HG02623 (cell line): ENCODE data around the gene COLGALT1.

Experiments used
- ATAC-seq: cut with Tn5 transposase; IDR thresholded peaks from one replicate; pipeline ENCODE4 v1.9.1; 2021; ENCODE audit warnings: moderate library complexity; ENCODE audit not compliant: unreplicated experiment

Gene COLGALT1

DNA sequence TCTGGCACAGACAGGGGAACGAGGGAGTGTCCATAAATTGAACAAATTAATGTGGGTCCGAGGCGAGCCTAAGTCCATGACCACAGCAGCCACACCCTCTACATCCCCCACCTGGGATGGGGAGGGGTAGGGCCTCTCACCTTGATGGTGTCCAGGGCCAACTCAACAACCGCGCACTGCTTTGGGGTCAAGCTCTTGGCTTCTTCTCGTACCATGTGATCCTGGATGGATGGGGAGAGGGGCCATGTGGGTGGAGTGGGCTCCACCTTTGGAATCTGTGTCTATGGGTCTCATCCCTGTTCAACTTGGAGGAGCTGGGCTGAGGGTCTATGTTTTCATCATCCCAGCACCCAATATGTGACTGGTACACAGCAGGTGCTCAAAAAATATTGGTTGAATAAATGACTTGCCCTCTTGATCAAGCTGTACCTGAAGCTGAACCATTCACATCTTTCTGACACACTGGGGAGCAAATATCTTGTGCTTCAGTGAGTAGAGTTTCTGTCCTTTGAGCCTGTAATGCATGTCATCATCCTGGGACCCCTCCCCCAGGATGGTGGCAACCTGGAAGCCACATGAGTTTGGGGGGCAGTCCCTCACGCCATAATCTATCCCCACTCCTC, 62.9 kb downstream of the COLGALT1 start:
- no peak for ATAC-seq

GRCh38 chr19:17618936-17619335, 63.5 kb downstream of the COLGALT1 start:
- no peak for ATAC-seq

GRCh38 chr19:17620696-17621095, 65.2 kb downstream of the COLGALT1 start:
- ATAC-seq = no peak

- ATAC-seq = no peak
Measured at GRCh38 chr19:17623224-17623935, 67.9 kb downstream of the COLGALT1 start.

- ATAC-seq = no peak
Measured at GRCh38 chr19:17624314-17624991, 69.0 kb downstream of the COLGALT1 start.

- ATAC-seq = no peak
Measured at GRCh38 chr19:17625043-17625442, 69.6 kb downstream of the COLGALT1 start.

DNA sequence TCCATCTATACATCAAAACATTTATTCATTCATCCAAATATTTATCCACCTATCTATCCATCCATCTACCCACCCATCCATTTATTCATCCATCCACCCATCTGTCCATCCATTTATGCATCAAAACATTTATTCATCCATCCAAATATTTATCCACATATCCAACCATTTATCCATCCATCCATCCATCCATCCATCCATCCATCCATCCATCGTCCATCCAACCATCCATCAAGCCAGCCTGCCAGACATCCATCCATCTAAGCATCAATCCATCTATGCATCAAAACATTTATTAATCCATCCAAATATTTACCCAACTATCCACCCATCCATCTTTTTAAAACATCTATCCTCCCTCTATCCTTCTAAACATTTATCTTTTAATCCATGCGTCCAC, 70.5 kb downstream of the COLGALT1 start:
- no peak for ATAC-seq

GRCh38 chr19:17626456-17627015, 71.1 kb downstream of the COLGALT1 start:
- ATAC-seq = no peak

DNA sequence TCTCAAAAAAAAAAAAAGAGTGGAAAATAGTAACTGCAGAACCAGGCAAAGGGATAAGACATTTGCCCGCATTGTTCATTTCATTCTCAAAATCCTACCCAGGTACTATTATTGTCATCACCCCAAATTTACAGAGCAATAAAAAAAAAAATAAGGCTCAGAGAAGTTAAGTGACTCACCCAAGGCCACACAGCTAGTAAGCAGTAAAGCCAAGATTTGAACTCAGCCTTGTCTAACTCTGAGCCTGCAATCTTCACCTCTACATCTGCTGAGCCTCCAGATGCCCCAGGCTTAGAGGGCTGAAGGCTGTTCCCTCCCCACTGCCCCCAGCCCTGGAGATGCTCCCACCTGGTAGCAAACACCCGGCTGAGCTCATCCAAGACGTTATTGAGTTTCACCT, 71.7 kb downstream of the COLGALT1 start:
- no peak for ATAC-seq

GRCh38 chr19:17627921-17628320, 72.5 kb downstream of the COLGALT1 start:
- ATAC-seq = no peak

DNA sequence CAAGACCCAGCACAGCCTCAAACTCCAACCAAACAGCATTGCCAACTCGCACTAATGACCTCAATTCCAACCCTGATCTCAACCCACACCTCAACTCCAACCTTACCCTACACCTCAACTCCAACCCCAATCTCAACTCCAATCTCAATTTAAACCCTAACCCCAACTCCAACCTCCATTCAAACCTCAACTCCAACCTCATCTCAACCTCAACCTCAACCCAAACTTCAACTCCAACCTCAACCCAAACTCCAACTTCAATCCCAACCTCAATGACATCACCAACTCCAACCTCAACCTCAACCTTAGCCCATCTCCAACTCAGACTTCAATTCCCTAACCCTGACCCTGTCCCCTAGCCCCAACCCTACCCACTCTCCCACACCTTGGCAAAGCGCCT, 74.3 kb downstream of the COLGALT1 start:
- ATAC-seq = no peak

DNA sequence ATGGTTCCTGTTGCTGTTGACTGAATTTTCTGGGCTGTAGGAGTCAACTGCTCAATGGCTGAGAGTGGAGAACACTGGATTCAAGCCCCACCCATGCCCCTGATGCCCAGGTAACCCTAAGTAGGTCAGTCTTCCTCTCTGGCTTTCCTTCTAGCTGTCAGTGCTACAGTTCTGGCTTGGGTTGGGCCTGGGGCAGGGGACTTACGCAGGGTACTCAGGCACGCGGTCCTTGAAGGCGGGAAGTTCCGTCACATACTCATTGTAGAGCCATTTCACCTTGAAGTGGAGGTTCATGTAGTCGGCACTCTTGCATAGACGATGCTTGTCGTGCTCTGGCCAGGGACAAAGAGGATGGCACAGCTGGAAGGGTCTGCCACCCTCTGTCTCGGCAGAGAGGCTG, 77.1 kb downstream of the COLGALT1 start:
- no peak for ATAC-seq
